PC-3 (cell line): ENCODE data around the gene ALKBH5. TPM values are rescaled to one million over a fixed set of nuclear protein-coding genes. Genes with fewer than 3 reads are reported as not detected.

Experiments used
- ATAC-seq: fragments of 200-7000 bp; cut with Tn5 transposase; 2 replicates; pipeline ENCODE4 v1.9.1; 2020; ENCODE audit warnings: mild to moderate bottlenecking, moderate library complexity
- BruUV-seq: library from RNA; stranded (reverse); fragments of 400-500 nt; replicated peaks from 2 replicates; lab custom pipeline; 2021; lab: Mats Ljungman, UMichigan
- CTCF ChIA-PET: fragments of 300-600 bp; sonication (Branson Sonifier 250); formaldehyde crosslinking; loops from one replicate; lab custom pipeline; 2022; ENCODE audit warnings: antibody characterized with exemption; lab: Charles Lee
- POLR2A ChIA-PET: fragments of 300-600 bp; sonication (Branson Sonifier 250); formaldehyde crosslinking; loops from one replicate; lab custom pipeline; 2022; ENCODE audit warnings: antibody characterized with exemption; ENCODE audit not compliant: unreplicated experiment; lab: Charles Lee
- DNase-seq: peaks from one replicate; pipeline ENCODE4 v3.0.0-alpha.2; 2015
- H2AFZ ChIP-seq: fragments of 300-600 bp; sonication (generic); 2 replicates; pipeline ENCODE4 v1.6.0; 2016; ENCODE audit warnings: antibody characterized with exemption, low read length
- H3F3A ChIP-seq: fragments of 300-600 bp; sonication (generic); one replicate; pipeline ENCODE4 v1.6.0; 2017; ENCODE audit warnings: antibody characterized with exemption, low read length, control low read depth, mild to moderate bottlenecking; ENCODE audit not compliant: unreplicated experiment
- H3K27ac ChIP-seq: fragments of 300-600 bp; sonication (generic); 2 replicates; pipeline ENCODE4 v1.5.1; 2016; ENCODE audit warnings: mild to moderate bottlenecking, low read length
- H3K27me3 ChIP-seq: fragments of 300-600 bp; sonication (generic); 2 replicates; pipeline ENCODE4 v1.6.1; 2016; ENCODE audit warnings: low read length, mixed read lengths
- H3K36me3 ChIP-seq: fragments of 300-600 bp; sonication (generic); 2 replicates; pipeline ENCODE4 v1.6.1; 2016; ENCODE audit warnings: low read depth, mixed run types, low read length, mixed read lengths
- H3K4me1 ChIP-seq: fragments of 300-600 bp; sonication (generic); 2 replicates; pipeline ENCODE4 v1.5.1; 2016; ENCODE audit warnings: low read length; ENCODE audit not compliant: insufficient read depth
- H3K4me2 ChIP-seq: fragments of 300-600 bp; sonication (generic); 2 replicates; pipeline ENCODE4 v1.6.0; 2016; ENCODE audit warnings: low read length
- H3K4me3 ChIP-seq: fragments of 300-600 bp; sonication (generic); 2 replicates; pipeline ENCODE4 v1.5.1; 2016; ENCODE audit warnings: mild to moderate bottlenecking, low read length, mixed read lengths
- H3K79me2 ChIP-seq: fragments of 300-600 bp; sonication (generic); 2 replicates; pipeline ENCODE4 v1.6.1; 2017; ENCODE audit warnings: low read length, mixed read lengths
- H3K9ac ChIP-seq: fragments of 300-600 bp; sonication (generic); 2 replicates; pipeline ENCODE4 v1.6.0; 2016; ENCODE audit warnings: mild to moderate bottlenecking, low read length
- H3K9me2 ChIP-seq: fragments of 300-600 bp; sonication (generic); replicated peaks from 2 replicates; pipeline ENCODE4 v1.6.1; 2016; ENCODE audit warnings: mixed run types, low read length, mixed read lengths
- H3K9me3 ChIP-seq: fragments of 300-600 bp; sonication (generic); 2 replicates; pipeline ENCODE4 v1.6.1; 2016; ENCODE audit warnings: low read length, mixed read lengths
- H4K20me1 ChIP-seq: fragments of 300-600 bp; sonication (generic); 2 replicates; pipeline ENCODE4 v1.6.1; 2016; ENCODE audit warnings: low read length, mixed read lengths
- EZH2 ChIP-seq: fragments of 300-600 bp; sonication (generic); IDR thresholded peaks from one replicate; pipeline ENCODE4 v1.6.1; 2017; ENCODE audit warnings: antibody characterized with exemption, mild to moderate bottlenecking, low read length; ENCODE audit not compliant: unreplicated experiment
- EZH2phosphoT487 ChIP-seq: fragments of 300-600 bp; sonication (generic); IDR thresholded peaks from 2 replicates; pipeline ENCODE4 v1.6.1; 2018; ENCODE audit warnings: mild to moderate bottlenecking, antibody characterized with exemption, low read length, borderline replicate concordance
- intact Hi-C: fragments of 100-400 bp; cut with micrococcal nuclease; formaldehyde crosslinking; loops from 2 replicates; pipeline ENCODE4 v1.9.0; 2023
- total RNA-seq: library from RNA; depleted of rRNA; stranded (reverse); fragments of >200 nt; gene quantifications from 2 replicates; pipeline ENCODE4 v1.2.3, GENCODE V29; 2014
- TF ChIP-seq, protein P1 (sequence below): fragments of 300-600 bp; sonication (generic); conservative IDR thresholded peaks from 2 replicates; pipeline ENCODE4 v1.5.1; 2017; ENCODE audit warnings: antibody characterized with exemption, low read depth, mild to moderate bottlenecking, low read length

The ALKBH5 gene
- total RNA-seq, 1 experiment from 2014 or later = 207 TPM

DNA sequence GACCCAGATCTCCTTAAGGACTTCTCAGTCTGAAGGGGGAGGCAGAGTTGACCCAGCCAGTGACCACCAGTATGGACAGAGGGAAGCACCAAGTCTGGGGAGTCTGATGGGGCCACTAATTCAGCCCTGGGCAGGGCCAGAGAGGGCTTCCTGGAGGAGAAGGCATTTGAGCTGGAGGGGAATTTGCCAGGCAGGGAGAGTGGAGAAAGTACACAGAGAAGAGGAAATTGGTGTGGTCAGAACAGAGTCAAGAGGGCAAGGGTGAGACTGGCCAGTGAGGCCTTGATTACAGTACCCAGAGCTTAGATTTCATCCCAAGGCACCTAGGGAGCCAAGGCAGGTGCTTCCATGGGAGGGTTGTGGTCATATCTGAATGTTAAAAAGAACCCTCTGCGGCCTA lies 38.8 kb upstream of the ALKBH5 start:
- intact Hi-C loops = no loop called here
- no peak for ATAC-seq
- no peak overlapping the region for H3K4me2 ChIP-seq

GRCh38 chr17:18145811-18146210 lies 37.8 kb upstream of the ALKBH5 start:
- H3K9me3 ChIP-seq = no peaks in the 10 kb centered on the region
- no peak overlapping the region for H3K4me3 ChIP-seq
- H4K20me1 ChIP-seq = no peaks in the 10 kb centered on the region
- no TSS peak for BruUV-seq
- no peak overlapping the region for H3K4me2 ChIP-seq
- DNase-seq = no peak
- H2AFZ ChIP-seq = no peak overlapping the region
- H3K27me3 ChIP-seq = no peaks in the 10 kb centered on the region
- no peak for ATAC-seq
- ChIA-PET CTCF (no interaction called here), POLR2A (no interaction called here)
- no peaks in the 10 kb centered on the region for H3K4me1 ChIP-seq
- no peaks in the 10 kb centered on the region for H3F3A ChIP-seq
- intact Hi-C loops = no loop called here
- H3K36me3 ChIP-seq = no peaks in the 10 kb centered on the region
- no peaks in the 10 kb centered on the region for H3K79me2 ChIP-seq
- H3K27ac ChIP-seq = no peak overlapping the region
- no peaks in the 10 kb centered on the region for H3K9me2 ChIP-seq
- TF ChIP-seq, protein P1, sequence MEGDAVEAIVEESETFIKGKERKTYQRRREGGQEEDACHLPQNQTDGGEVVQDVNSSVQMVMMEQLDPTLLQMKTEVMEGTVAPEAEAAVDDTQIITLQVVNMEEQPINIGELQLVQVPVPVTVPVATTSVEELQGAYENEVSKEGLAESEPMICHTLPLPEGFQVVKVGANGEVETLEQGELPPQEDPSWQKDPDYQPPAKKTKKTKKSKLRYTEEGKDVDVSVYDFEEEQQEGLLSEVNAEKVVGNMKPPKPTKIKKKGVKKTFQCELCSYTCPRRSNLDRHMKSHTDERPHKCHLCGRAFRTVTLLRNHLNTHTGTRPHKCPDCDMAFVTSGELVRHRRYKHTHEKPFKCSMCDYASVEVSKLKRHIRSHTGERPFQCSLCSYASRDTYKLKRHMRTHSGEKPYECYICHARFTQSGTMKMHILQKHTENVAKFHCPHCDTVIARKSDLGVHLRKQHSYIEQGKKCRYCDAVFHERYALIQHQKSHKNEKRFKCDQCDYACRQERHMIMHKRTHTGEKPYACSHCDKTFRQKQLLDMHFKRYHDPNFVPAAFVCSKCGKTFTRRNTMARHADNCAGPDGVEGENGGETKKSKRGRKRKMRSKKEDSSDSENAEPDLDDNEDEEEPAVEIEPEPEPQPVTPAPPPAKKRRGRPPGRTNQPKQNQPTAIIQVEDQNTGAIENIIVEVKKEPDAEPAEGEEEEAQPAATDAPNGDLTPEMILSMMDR = no peak
- TF ChIP-seq EZH2 (no peak), EZH2phosphoT487 (no peak)
- no peak overlapping the region for H3K9ac ChIP-seq

More for the DNA sequence above, 38.8 kb upstream of the ALKBH5 start:
- Histone ChIP-seq H3K4me1 (no peaks in the 10 kb centered on the region), H3K9me2 (no peaks in the 10 kb centered on the region), H3F3A (no peaks in the 10 kb centered on the region), H3K36me3 (no peaks in the 10 kb centered on the region), H3K79me2 (no peaks in the 10 kb centered on the region), H2AFZ (no peak overlapping the region), H4K20me1 (no peaks in the 10 kb centered on the region), H3K27me3 (no peaks in the 10 kb centered on the region), H3K9me3 (no peaks in the 10 kb centered on the region), H3K4me3 (no peak overlapping the region), H3K27ac (no peak overlapping the region), H3K9ac (no peak overlapping the region)
- POLR2A ChIA-PET = no interaction called here
- CTCF ChIA-PET = no interaction called here
- BruUV-seq = no TSS peak
- DNase-seq = no peak
- TF ChIP-seq, protein P1 = no peak
- TF ChIP-seq EZH2 (no peak), EZH2phosphoT487 (no peak)

- Histone ChIP-seq H3K9ac (no peak overlapping the region), H3K36me3 (no peaks in the 10 kb centered on the region), H3K9me2 (no peaks in the 10 kb centered on the region), H3K4me1 (no peaks in the 10 kb centered on the region), H3F3A (no peaks in the 10 kb centered on the region), H3K4me2 (no peak overlapping the region), H3K79me2 (no peaks in the 10 kb centered on the region), H3K27me3 (no peaks in the 10 kb centered on the region), H3K4me3 (no peak overlapping the region), H3K9me3 (no peaks in the 10 kb centered on the region), H3K27ac (no peak overlapping the region), H4K20me1 (no peaks in the 10 kb centered on the region), H2AFZ (no peak overlapping the region)
- no TSS peak for BruUV-seq
- CTCF ChIA-PET = no interaction called here
- POLR2A ChIA-PET = no interaction called here
- ATAC-seq (no peak), DNase-seq (no peak)
- intact Hi-C loops = no loop called here
- TF ChIP-seq, protein P1 = no peak
- no peak for TF ChIP-seq EZH2phosphoT487
- TF ChIP-seq EZH2 = no peak
These were observed 37.4 kb upstream of the ALKBH5 start for GRCh38 chr17:18146259-18146658.
